CD4-positive, alpha-beta T cell (primary cell): Measurements from ENCODE around the gene ADGRL3. TPM values are rescaled to one million over a fixed set of nuclear protein-coding genes. Genes with fewer than 3 reads are reported as not detected.

ENCODE experiments used
- ATAC-seq: fragments of 200-7000 bp; cut with Tn5 transposase; one replicate; pipeline ENCODE4 v1.10.0; 2022; ENCODE audit warnings: mild to moderate bottlenecking; ENCODE audit not compliant: poor library complexity
- CTCF ChIA-PET: fragments of 350-600 bp; sonication (Branson Sonifier 250); formaldehyde crosslinking; loops from one replicate; lab custom pipeline; 2021; ENCODE audit warnings: antibody characterized with exemption, inconsistent platforms; lab: Charles Lee
- POLR2A ChIA-PET: fragments of 350-600 bp; sonication (Branson Sonifier 250); formaldehyde crosslinking; loops from one replicate; lab custom pipeline; 2021; ENCODE audit warnings: antibody characterized with exemption, inconsistent platforms; lab: Charles Lee
- DNase-seq, 14 experiments: peaks; one replicate each; pipeline ENCODE4 v3.0.0-alpha.2; 2013 to 2020; ENCODE audit warnings: mixed read lengths in 2 of 14
- H3K27ac ChIP-seq, 2 donors: one replicate each; pipeline versions ENCODE4 v1.5.1 to v1.7.0; 2013; ENCODE audit warnings: low read length in 2 of 2, low read depth in 1 of 2, mild to moderate bottlenecking in 1 of 2
- H3K27me3 ChIP-seq, 2 experiments: 1 replicate in 1 of 2; 2 replicates in 1 of 2; pipeline versions ENCODE4 v1.6.1 to v1.7.0; 2013; ENCODE audit warnings: low read length in 2 of 2, control low read depth in 1 of 2, mild to moderate bottlenecking in 1 of 2, moderate library complexity in 1 of 2; ENCODE audit not compliant: insufficient read depth in 2 of 2, control insufficient read depth in 1 of 2
- H3K36me3 ChIP-seq: one replicate; pipeline ENCODE4 v1.6.1; 2013; ENCODE audit warnings: low read length, control low read depth; ENCODE audit not compliant: insufficient read depth
- H3K4me1 ChIP-seq: one replicate; pipeline ENCODE4 v1.6.1; 2013; ENCODE audit warnings: low read length, control low read depth; ENCODE audit not compliant: insufficient read depth
- H3K4me3 ChIP-seq: one replicate; pipeline ENCODE4 v1.5.1; 2013; ENCODE audit warnings: mild to moderate bottlenecking, low read length, moderate library complexity
- H3K9me3 ChIP-seq, 2 experiments: 1 replicate in 1 of 2; 2 replicates in 1 of 2; pipeline versions ENCODE4 v1.6.1 to v1.7.0; 2013; ENCODE audit warnings: low read length in 2 of 2, mild to moderate bottlenecking in 2 of 2, control low read depth in 1 of 2, moderate library complexity in 1 of 2; ENCODE audit not compliant: control insufficient read depth in 1 of 2, insufficient read depth in 1 of 2
- H3K27ac Mint-ChIP-seq: one replicate; pipeline ENCODE4 v1.8.0; 2020; ENCODE audit warnings: mixed read lengths
- H3K27me3 Mint-ChIP-seq: one replicate; pipeline ENCODE4 v1.8.0; 2021; ENCODE audit warnings: mixed read lengths
- H3K36me3 Mint-ChIP-seq: one replicate; pipeline ENCODE4 v1.8.0; 2021; ENCODE audit warnings: low read depth, mixed read lengths
- H3K4me1 Mint-ChIP-seq: one replicate; pipeline ENCODE4 v1.8.0; 2021; ENCODE audit warnings: low read depth, mixed read lengths
- H3K4me3 Mint-ChIP-seq: one replicate; pipeline ENCODE4 v1.8.0; 2020; ENCODE audit warnings: mild to moderate bottlenecking, mixed read lengths
- H3K9me3 Mint-ChIP-seq: one replicate; pipeline ENCODE4 v1.8.0; 2020; ENCODE audit warnings: mixed read lengths
- intact Hi-C, 2 experiments: fragments of 100-400 bp; cut with DNase I in 1 of 2; cut with micrococcal nuclease in 1 of 2; formaldehyde crosslinking; loops; one replicate each; pipeline versions ENCODE4 v1.15.1 to v1.9.0; 2023 to 2025; cut with DNase I, micrococcal nuclease
- total RNA-seq, 174 experiments: library from RNA in 2 of 174; stranded (reverse) in 2 of 174; gene quantifications; one replicate each; pipeline ENCODE4 v1.2.3 and lab custom pipeline; 2021 to 2026
- TF ChIP-seq, protein P1 (sequence below): fragments of 200-600 bp; IDR thresholded peaks from one replicate; pipeline ENCODE4 v1.8.0; 2022; ENCODE audit warnings: antibody characterized with exemption, mild to moderate bottlenecking

The ADGRL3 gene
- total RNA-seq, 2 experiments from 2014 or later: not detected

- H3K4me3 Mint-ChIP-seq: no peak overlapping the region
Measured at GRCh38 chr4:61245069-61245714, 45.1 kb downstream of the ADGRL3 start.

DNA sequence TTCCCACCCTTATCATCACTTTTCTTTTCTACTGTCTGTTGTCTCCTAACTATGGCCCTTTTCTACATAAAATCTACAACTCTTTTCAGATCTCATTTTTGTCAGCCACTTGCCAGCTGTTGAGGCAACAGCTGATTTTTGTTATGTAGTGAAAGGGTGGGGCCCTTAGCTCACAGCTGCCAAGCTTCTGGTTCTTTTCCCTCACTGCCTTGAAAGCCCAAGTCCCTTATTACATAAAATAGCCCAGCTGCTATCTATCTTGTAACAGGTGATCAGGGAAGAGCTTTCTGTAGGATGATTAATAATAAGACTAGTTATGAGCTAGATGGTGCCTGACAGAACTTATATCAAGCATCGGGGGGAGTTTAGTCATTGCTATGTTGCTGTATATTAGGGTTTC lies 45.9 kb downstream of the ADGRL3 start:
- POLR2A ChIA-PET: no interaction called here

More at GRCh38 chr4:61245069-61245714, 45.1 kb downstream of the ADGRL3 start:
- Mint-ChIP-seq H3K4me1 (no peaks in the 10 kb centered on the region), H3K9me3 (peaks cover 5% of the 10 kb centered on the region), H3K36me3 (no peaks in the 10 kb centered on the region), H3K27ac (no peak overlapping the region), H3K27me3 (no peaks in the 10 kb centered on the region)
- ChIA-PET CTCF (no interaction called here), POLR2A (no interaction called here)
- Histone ChIP-seq H3K4me3 (no peak overlapping the region), H3K9me3 (no peaks in the 10 kb centered on the region), H3K27ac (no peak overlapping the region), H3K4me1 (no peaks in the 10 kb centered on the region), H3K27me3 (no peaks in the 10 kb centered on the region), H3K36me3 (no peaks in the 10 kb centered on the region)
- intact Hi-C loops: no loop called here
- DNase-seq: no peak
- ATAC-seq: no peak
- TF ChIP-seq, protein P1, sequence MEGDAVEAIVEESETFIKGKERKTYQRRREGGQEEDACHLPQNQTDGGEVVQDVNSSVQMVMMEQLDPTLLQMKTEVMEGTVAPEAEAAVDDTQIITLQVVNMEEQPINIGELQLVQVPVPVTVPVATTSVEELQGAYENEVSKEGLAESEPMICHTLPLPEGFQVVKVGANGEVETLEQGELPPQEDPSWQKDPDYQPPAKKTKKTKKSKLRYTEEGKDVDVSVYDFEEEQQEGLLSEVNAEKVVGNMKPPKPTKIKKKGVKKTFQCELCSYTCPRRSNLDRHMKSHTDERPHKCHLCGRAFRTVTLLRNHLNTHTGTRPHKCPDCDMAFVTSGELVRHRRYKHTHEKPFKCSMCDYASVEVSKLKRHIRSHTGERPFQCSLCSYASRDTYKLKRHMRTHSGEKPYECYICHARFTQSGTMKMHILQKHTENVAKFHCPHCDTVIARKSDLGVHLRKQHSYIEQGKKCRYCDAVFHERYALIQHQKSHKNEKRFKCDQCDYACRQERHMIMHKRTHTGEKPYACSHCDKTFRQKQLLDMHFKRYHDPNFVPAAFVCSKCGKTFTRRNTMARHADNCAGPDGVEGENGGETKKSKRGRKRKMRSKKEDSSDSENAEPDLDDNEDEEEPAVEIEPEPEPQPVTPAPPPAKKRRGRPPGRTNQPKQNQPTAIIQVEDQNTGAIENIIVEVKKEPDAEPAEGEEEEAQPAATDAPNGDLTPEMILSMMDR: no peak

DNA sequence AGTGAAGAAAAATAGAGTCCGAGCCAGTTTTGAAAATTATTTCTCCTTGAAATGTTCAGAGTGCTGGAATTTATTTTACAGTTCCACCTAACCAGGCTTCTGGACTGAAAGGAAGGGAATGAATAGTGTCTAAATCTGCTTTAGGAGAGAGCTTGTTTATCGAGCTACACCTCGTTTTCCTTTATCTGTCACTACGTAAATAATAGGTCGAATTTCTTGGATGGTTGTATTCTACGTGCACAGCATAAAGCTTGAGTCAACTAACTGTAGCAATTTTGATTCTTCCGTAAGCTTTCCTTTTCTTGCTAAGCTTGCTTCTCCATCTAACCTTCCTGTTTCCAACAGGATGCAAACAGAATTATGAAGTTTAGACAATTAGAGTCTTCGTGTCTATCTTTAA lies 48.6 kb downstream of the ADGRL3 start:
- DNase-seq (no peak), ATAC-seq (no peak)
- no peak overlapping the region for H3K4me3 ChIP-seq
- TF ChIP-seq, protein P1: no peak
- H3K27me3 ChIP-seq: no peaks in the 10 kb centered on the region
- H3K4me1 ChIP-seq: no peaks in the 10 kb centered on the region
- intact Hi-C loops: no loop called here
- CTCF ChIA-PET: no interaction called here
- Mint-ChIP-seq H3K27ac (no peak overlapping the region), H3K4me3 (no peak overlapping the region), H3K27me3 (no peaks in the 10 kb centered on the region), H3K9me3 (peaks cover 5% of the 10 kb centered on the region), H3K4me1 (no peaks in the 10 kb centered on the region), H3K36me3 (no peaks in the 10 kb centered on the region)
- POLR2A ChIA-PET: no interaction called here
- H3K36me3 ChIP-seq: no peaks in the 10 kb centered on the region
- H3K9me3 ChIP-seq: peaks cover 0 to 3% of the 10 kb centered on the region in 2 experiments
- no peak overlapping the region for H3K27ac ChIP-seq

More for the DNA sequence above, 45.9 kb downstream of the ADGRL3 start:
- intact Hi-C loops: no loop called here
- no peaks in the 10 kb centered on the region for H3K4me1 ChIP-seq
- no peak overlapping the region for H3K27ac ChIP-seq
- H3K36me3 Mint-ChIP-seq: no peaks in the 10 kb centered on the region
- peaks cover 0 to 2% of the 10 kb centered on the region in 2 experiments for H3K9me3 ChIP-seq
- ATAC-seq (no peak), DNase-seq (no peak)
- CTCF ChIA-PET: no interaction called here
- no peak overlapping the region for H3K27ac Mint-ChIP-seq
- peaks cover 5% of the 10 kb centered on the region for H3K9me3 Mint-ChIP-seq
- TF ChIP-seq, protein P1: no peak
- H3K4me3 ChIP-seq: no peak overlapping the region
- H3K4me3 Mint-ChIP-seq: no peak overlapping the region
- no peaks in the 10 kb centered on the region for H3K27me3 Mint-ChIP-seq
- no peaks in the 10 kb centered on the region for H3K27me3 ChIP-seq
- H3K36me3 ChIP-seq: no peaks in the 10 kb centered on the region
- no peaks in the 10 kb centered on the region for H3K4me1 Mint-ChIP-seq
